WTC11 (cell line): ENCODE results near the gene HBM. TPM values are rescaled to one million over a fixed set of nuclear protein-coding genes. Genes with fewer than 3 reads are reported as not detected.

ENCODE experiments used
- ATAC-seq: fragments of 200-7000 bp; cut with Tn5 transposase; 2 replicates; pipeline ENCODE4 v1.10.0; 2021; ENCODE audit warnings: mild to moderate bottlenecking, moderate library complexity
- CTCF ChIA-PET: fragments of 300-600 bp; sonication (Branson Sonifier 250); formaldehyde crosslinking; loops from one replicate; lab custom pipeline; 2021; ENCODE audit warnings: antibody characterized with exemption; lab: Charles Lee
- POLR2A ChIA-PET: fragments of 350-600 bp; sonication (Branson Sonifier 250); formaldehyde crosslinking; loops from one replicate; lab custom pipeline; 2021; ENCODE audit warnings: antibody characterized with exemption; lab: Charles Lee
- DNase-seq: peaks from one replicate; pipeline ENCODE4 v3.0.0; 2021; ENCODE audit warnings: low spot score
- H3K27ac Mint-ChIP-seq: 2 replicates; pipeline ENCODE4 v1.8.0; 2021; ENCODE audit warnings: mixed read lengths
- H3K27me3 Mint-ChIP-seq: 2 replicates; pipeline ENCODE4 v1.8.0; 2021; ENCODE audit warnings: low read depth, mild to moderate bottlenecking, moderate library complexity, mixed read lengths
- H3K36me3 Mint-ChIP-seq: 2 replicates; pipeline ENCODE4 v1.8.0; 2021; ENCODE audit warnings: mixed read lengths
- H3K4me1 Mint-ChIP-seq: 2 replicates; pipeline ENCODE4 v1.8.0; 2022; ENCODE audit warnings: mixed read lengths
- H3K4me3 Mint-ChIP-seq: 2 replicates; pipeline ENCODE4 v1.8.0; 2021; ENCODE audit warnings: mild to moderate bottlenecking, moderate library complexity, mixed read lengths
- H3K9me3 Mint-ChIP-seq: 2 replicates; pipeline ENCODE4 v1.8.0; 2021; ENCODE audit warnings: mixed read lengths
- CBFB ChIP-seq: sonication (generic); formaldehyde crosslinking; IDR thresholded peaks from 2 replicates; pipeline ENCODE4 v1.8.1; 2022; ENCODE audit warnings: mild to moderate bottlenecking, low read depth, missing genetic modification reagents
- CREM ChIP-seq: sonication (generic); formaldehyde crosslinking; IDR thresholded peaks from 2 replicates; pipeline ENCODE4 v1.8.1; 2022; ENCODE audit warnings: mild to moderate bottlenecking, missing genetic modification reagents, moderate library complexity
- FOXJ3 ChIP-seq: sonication (generic); formaldehyde crosslinking; IDR thresholded peaks from 2 replicates; pipeline ENCODE4 v1.9.0; 2021; ENCODE audit warnings: missing genetic modification reagents, mild to moderate bottlenecking, borderline replicate concordance
- JAZF1 ChIP-seq: fragments of 250-450 bp; sonication (Bioruptor Pico); IDR thresholded peaks from 2 replicates; pipeline ENCODE4 v1.9.0; 2021; ENCODE audit warnings: moderate library complexity, mild to moderate bottlenecking, inconsistent platforms
- KAT7 ChIP-seq: sonication (generic); formaldehyde crosslinking; IDR thresholded peaks from 2 replicates; pipeline ENCODE4 v1.8.1; 2023; ENCODE audit warnings: missing genetic modification reagents, mild to moderate bottlenecking, borderline replicate concordance
- SOX15 ChIP-seq: fragments of 250-450 bp; sonication (Bioruptor Pico); IDR thresholded peaks from 2 replicates; pipeline ENCODE4 v1.9.0; 2021; ENCODE audit warnings: mild to moderate bottlenecking
- TCF7 ChIP-seq: sonication (generic); formaldehyde crosslinking; IDR thresholded peaks from 2 replicates; pipeline ENCODE4 v1.8.0; 2022; ENCODE audit warnings: mild to moderate bottlenecking, low read depth, missing genetic modification reagents, moderate library complexity
- TEAD1 ChIP-seq: sonication (generic); formaldehyde crosslinking; IDR thresholded peaks from 2 replicates; pipeline ENCODE4 v1.8.0; 2022; ENCODE audit warnings: mild to moderate bottlenecking, missing genetic modification reagents
- TP53 ChIP-seq: sonication (generic); formaldehyde crosslinking; IDR thresholded peaks from 2 replicates; pipeline ENCODE4 v1.8.1; 2023; ENCODE audit warnings: mild to moderate bottlenecking, missing genetic modification reagents
- ZBTB21 ChIP-seq: sonication (generic); formaldehyde crosslinking; IDR thresholded peaks from 2 replicates; pipeline ENCODE4 v1.8.1; 2023; ENCODE audit warnings: mild to moderate bottlenecking, missing genetic modification reagents, borderline replicate concordance
- total RNA-seq: library from RNA; stranded (reverse); gene quantifications from 3 replicates; pipeline ENCODE4 v1.2.3, GENCODE V29; 2021
- TF ChIP-seq, protein P1 (sequence below): sonication (generic); formaldehyde crosslinking; IDR thresholded peaks from 2 replicates; pipeline ENCODE4 v1.8.0; 2023; ENCODE audit warnings: missing genetic modification reagents
- TF ChIP-seq, protein P2 (sequence below): sonication (generic); formaldehyde crosslinking; IDR thresholded peaks from 2 replicates; pipeline ENCODE4 v1.8.0; 2023; ENCODE audit warnings: missing genetic modification reagents, mild to moderate bottlenecking, borderline replicate concordance
- TF ChIP-seq, protein P3 (sequence below): sonication (generic); formaldehyde crosslinking; IDR thresholded peaks from 2 replicates; pipeline ENCODE4 v1.8.1; 2022; ENCODE audit warnings: mild to moderate bottlenecking, missing genetic modification reagents, moderate library complexity, borderline replicate concordance
- TF ChIP-seq, protein P4 (sequence below): sonication (generic); formaldehyde crosslinking; IDR thresholded peaks from 2 replicates; pipeline ENCODE4 v1.8.1; 2023; ENCODE audit warnings: mild to moderate bottlenecking, moderate library complexity, missing genetic modification reagents
- TF ChIP-seq, protein P5 (sequence below): sonication (generic); formaldehyde crosslinking; IDR thresholded peaks from 2 replicates; pipeline ENCODE4 v1.8.1; 2023; ENCODE audit warnings: mild to moderate bottlenecking, missing genetic modification reagents
- TF ChIP-seq, protein P6 (sequence below): sonication (generic); formaldehyde crosslinking; IDR thresholded peaks from 2 replicates; pipeline ENCODE4 v1.8.1; 2022; ENCODE audit warnings: low read depth, missing genetic modification reagents, borderline replicate concordance
- TF ChIP-seq, protein P7 (sequence below): sonication (generic); formaldehyde crosslinking; IDR thresholded peaks from 2 replicates; pipeline ENCODE4 v1.8.0; 2022; ENCODE audit warnings: mild to moderate bottlenecking, missing genetic modification reagents

Gene HBM
- total RNA-seq, 1 experiment from 2014 or later, result not detected

DNA sequence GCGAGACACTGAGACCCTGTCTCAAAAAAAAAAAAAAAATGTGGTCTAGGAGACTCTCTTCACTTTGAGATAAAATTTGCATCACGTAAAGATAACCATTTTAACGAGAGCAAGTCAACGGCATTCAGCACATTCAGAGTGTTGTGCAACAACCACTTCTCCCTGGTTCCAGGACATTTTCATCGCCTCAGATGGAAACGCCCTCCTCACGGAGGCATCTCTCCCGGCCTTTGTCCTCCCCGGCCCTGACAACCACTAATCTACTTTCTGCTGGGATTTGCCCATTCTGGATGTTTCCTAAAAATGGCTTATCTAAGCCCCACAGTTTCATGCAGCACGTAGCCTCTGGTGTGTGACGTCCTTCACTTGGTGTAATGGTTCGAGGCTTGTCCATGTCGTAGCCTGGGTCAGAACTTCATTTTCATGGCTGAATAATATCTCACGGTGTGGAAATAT, 21.0 kb upstream of the HBM start:
- ATAC-seq (no peak), DNase-seq (no peak)
- Mint-ChIP-seq H3K27ac (no peak overlapping the region), H3K36me3 (no peaks in the 10 kb centered on the region), H3K9me3 (peaks cover 5% of the 10 kb centered on the region; the same call in 1 of the 2 replicates), H3K4me3 (no peak overlapping the region), H3K4me1 (no peaks in the 10 kb centered on the region), H3K27me3 (peaks cover 47% of the 10 kb centered on the region)
- TF ChIP-seq FOXJ3 (no peak), SOX15 (CRISPR knock-in tag) (no peak), TCF7 (no peak), CREM (CRISPR knock-in tag) (no peak), CBFB (CRISPR knock-in tag) (no peak)
- TF ChIP-seq, protein P1, sequence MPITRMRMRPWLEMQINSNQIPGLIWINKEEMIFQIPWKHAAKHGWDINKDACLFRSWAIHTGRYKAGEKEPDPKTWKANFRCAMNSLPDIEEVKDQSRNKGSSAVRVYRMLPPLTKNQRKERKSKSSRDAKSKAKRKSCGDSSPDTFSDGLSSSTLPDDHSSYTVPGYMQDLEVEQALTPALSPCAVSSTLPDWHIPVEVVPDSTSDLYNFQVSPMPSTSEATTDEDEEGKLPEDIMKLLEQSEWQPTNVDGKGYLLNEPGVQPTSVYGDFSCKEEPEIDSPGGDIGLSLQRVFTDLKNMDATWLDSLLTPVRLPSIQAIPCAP, result no peak
- TF ChIP-seq, protein P2, sequence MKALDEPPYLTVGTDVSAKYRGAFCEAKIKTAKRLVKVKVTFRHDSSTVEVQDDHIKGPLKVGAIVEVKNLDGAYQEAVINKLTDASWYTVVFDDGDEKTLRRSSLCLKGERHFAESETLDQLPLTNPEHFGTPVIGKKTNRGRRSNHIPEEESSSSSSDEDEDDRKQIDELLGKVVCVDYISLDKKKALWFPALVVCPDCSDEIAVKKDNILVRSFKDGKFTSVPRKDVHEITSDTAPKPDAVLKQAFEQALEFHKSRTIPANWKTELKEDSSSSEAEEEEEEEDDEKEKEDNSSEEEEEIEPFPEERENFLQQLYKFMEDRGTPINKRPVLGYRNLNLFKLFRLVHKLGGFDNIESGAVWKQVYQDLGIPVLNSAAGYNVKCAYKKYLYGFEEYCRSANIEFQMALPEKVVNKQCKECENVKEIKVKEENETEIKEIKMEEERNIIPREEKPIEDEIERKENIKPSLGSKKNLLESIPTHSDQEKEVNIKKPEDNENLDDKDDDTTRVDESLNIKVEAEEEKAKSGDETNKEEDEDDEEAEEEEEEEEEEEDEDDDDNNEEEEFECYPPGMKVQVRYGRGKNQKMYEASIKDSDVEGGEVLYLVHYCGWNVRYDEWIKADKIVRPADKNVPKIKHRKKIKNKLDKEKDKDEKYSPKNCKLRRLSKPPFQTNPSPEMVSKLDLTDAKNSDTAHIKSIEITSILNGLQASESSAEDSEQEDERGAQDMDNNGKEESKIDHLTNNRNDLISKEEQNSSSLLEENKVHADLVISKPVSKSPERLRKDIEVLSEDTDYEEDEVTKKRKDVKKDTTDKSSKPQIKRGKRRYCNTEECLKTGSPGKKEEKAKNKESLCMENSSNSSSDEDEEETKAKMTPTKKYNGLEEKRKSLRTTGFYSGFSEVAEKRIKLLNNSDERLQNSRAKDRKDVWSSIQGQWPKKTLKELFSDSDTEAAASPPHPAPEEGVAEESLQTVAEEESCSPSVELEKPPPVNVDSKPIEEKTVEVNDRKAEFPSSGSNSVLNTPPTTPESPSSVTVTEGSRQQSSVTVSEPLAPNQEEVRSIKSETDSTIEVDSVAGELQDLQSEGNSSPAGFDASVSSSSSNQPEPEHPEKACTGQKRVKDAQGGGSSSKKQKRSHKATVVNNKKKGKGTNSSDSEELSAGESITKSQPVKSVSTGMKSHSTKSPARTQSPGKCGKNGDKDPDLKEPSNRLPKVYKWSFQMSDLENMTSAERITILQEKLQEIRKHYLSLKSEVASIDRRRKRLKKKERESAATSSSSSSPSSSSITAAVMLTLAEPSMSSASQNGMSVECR (CRISPR knock-in tag), result no peak
- ChIA-PET POLR2A (no interaction called here), CTCF (interaction anchor here (0.6 kb wide), 1 partner anchor 13 kb away, joined by 3 read pairs; no protein-coding TSS in a partner anchor)

DNA sequence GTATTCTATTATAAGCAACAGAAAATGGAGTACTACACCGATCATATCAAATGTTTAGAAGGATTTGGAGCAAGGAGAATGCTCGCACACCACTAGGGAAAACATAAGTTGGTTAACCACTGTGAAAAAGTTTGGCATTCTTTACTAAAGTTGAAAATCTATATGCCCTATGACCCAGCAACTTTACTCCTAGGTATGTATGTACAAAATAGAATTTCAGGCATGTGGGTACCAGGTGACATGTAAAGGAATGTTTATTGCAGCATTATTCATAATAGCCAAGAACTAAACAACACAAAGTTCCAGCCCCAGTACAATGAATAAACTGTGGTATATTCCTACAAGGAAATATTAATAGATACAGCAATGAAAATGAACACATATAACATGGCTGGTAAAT, 19.1 kb upstream of the HBM start:
- ATAC-seq (no peak), DNase-seq (no peak)
- no peaks in the 10 kb centered on the region for H3K36me3 Mint-ChIP-seq
- no peak overlapping the region for H3K4me3 Mint-ChIP-seq
- no peaks in the 10 kb centered on the region for H3K4me1 Mint-ChIP-seq
- H3K27me3 Mint-ChIP-seq, result peaks cover 55% of the 10 kb centered on the region
- ChIA-PET POLR2A (no interaction called here), CTCF (no interaction called here)
- H3K9me3 Mint-ChIP-seq, result no peaks in the 10 kb centered on the region
- H3K27ac Mint-ChIP-seq, result no peak overlapping the region
- no peak for TF ChIP-seq TP53 (CRISPR knock-in tag)
- TF ChIP-seq TEAD1 (CRISPR knock-in tag), result no peak
- no peak for TF ChIP-seq ZBTB21
- TF ChIP-seq KAT7, result no peak
- TF ChIP-seq, protein P3, sequence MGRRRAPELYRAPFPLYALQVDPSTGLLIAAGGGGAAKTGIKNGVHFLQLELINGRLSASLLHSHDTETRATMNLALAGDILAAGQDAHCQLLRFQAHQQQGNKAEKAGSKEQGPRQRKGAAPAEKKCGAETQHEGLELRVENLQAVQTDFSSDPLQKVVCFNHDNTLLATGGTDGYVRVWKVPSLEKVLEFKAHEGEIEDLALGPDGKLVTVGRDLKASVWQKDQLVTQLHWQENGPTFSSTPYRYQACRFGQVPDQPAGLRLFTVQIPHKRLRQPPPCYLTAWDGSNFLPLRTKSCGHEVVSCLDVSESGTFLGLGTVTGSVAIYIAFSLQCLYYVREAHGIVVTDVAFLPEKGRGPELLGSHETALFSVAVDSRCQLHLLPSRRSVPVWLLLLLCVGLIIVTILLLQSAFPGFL (CRISPR knock-in tag), result no peak
- TF ChIP-seq, protein P4, sequence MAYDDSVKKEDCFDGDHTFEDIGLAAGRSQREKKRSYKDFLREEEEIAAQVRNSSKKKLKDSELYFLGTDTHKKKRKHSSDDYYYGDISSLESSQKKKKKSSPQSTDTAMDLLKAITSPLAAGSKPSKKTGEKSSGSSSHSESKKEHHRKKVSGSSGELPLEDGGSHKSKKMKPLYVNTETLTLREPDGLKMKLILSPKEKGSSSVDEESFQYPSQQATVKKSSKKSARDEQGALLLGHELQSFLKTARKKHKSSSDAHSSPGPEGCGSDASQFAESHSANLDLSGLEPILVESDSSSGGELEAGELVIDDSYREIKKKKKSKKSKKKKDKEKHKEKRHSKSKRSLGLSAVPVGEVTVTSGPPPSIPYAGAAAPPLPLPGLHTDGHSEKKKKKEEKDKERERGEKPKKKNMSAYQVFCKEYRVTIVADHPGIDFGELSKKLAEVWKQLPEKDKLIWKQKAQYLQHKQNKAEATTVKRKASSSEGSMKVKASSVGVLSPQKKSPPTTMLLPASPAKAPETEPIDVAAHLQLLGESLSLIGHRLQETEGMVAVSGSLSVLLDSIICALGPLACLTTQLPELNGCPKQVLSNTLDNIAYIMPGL (CRISPR knock-in tag), result no peak
- TF ChIP-seq, protein P5, sequence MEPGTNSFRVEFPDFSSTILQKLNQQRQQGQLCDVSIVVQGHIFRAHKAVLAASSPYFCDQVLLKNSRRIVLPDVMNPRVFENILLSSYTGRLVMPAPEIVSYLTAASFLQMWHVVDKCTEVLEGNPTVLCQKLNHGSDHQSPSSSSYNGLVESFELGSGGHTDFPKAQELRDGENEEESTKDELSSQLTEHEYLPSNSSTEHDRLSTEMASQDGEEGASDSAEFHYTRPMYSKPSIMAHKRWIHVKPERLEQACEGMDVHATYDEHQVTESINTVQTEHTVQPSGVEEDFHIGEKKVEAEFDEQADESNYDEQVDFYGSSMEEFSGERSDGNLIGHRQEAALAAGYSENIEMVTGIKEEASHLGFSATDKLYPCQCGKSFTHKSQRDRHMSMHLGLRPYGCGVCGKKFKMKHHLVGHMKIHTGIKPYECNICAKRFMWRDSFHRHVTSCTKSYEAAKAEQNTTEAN (CRISPR knock-in tag), result no peak
- TF ChIP-seq JAZF1 (CRISPR knock-in tag), result no peak
- TF ChIP-seq, protein P6, sequence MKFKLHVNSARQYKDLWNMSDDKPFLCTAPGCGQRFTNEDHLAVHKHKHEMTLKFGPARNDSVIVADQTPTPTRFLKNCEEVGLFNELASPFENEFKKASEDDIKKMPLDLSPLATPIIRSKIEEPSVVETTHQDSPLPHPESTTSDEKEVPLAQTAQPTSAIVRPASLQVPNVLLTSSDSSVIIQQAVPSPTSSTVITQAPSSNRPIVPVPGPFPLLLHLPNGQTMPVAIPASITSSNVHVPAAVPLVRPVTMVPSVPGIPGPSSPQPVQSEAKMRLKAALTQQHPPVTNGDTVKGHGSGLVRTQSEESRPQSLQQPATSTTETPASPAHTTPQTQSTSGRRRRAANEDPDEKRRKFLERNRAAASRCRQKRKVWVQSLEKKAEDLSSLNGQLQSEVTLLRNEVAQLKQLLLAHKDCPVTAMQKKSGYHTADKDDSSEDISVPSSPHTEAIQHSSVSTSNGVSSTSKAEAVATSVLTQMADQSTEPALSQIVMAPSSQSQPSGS (CRISPR knock-in tag), result no peak
- TF ChIP-seq, protein P7, sequence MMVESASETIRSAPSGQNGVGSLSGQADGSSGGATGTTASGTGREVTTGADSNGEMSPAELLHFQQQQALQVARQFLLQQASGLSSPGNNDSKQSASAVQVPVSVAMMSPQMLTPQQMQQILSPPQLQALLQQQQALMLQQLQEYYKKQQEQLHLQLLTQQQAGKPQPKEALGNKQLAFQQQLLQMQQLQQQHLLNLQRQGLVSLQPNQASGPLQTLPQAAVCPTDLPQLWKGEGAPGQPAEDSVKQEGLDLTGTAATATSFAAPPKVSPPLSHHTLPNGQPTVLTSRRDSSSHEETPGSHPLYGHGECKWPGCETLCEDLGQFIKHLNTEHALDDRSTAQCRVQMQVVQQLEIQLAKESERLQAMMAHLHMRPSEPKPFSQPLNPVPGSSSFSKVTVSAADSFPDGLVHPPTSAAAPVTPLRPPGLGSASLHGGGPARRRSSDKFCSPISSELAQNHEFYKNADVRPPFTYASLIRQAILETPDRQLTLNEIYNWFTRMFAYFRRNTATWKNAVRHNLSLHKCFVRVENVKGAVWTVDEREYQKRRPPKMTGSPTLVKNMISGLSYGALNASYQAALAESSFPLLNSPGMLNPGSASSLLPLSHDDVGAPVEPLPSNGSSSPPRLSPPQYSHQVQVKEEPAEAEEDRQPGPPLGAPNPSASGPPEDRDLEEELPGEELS (CRISPR knock-in tag), result no peak
